Measurements from ENCODE around the gene MRGPRX3.

The MRGPRX3 gene

GRCh38 chr11:18171377-18172000 lies 39.1 kb downstream of the MRGPRX3 start:
- DNase-seq: no peak

GRCh38 chr11:18172666-18173065 lies 40.3 kb downstream of the MRGPRX3 start, which contains the start of gene MRGPRX4:
MRGPRX4 (plus strand) TSS chr11:18172837; CDS start chr11:18173257, 420 bp downstream.
- DNase-seq: no peak

GRCh38 chr11:18173225-18173866 lies 41.0 kb downstream of the MRGPRX3 start:
- no peak for DNase-seq

Data from MV-4-11 (cell line).